H1 (cell line): ENCODE measurements around the gene FHL1. TPM values are rescaled to one million over a fixed set of nuclear protein-coding genes. Genes with fewer than 3 reads are reported as not detected.

Source experiments
- CTCF ChIA-PET: fragments of 300-600 bp; sonication (Branson Sonifier 250); formaldehyde crosslinking; loops from one replicate; lab custom pipeline; 2021; ENCODE audit not compliant: partially characterized antibody; lab: Charles Lee
- POLR2A ChIA-PET: fragments of 300-600 bp; sonication (Branson Sonifier 250); formaldehyde crosslinking; loops from one replicate; lab custom pipeline; 2021; ENCODE audit warnings: inconsistent platforms; ENCODE audit not compliant: partially characterized antibody; lab: Charles Lee
- DNase-seq, 2 experiments: peaks; one replicate each; pipeline versions ENCODE4 v3.0.0 to v3.0.0-alpha.2; 2010 to 2022; ENCODE audit warnings: low spot score in 2 of 2, low read depth in 1 of 2, mixed read lengths in 1 of 2
- FAIRE-seq: peaks from 2 replicates; lab custom pipeline; 2011; peaks lifted over from hg19 to GRCh38; lab: Jason Lieb, UNC
- H2AFZ ChIP-seq: 2 replicates; pipeline ENCODE4 v1.8.1; 2012; ENCODE audit warnings: low read length, inconsistent platforms
- H2AK5ac ChIP-seq: 2 replicates; pipeline ENCODE4 v1.6.1; 2013; ENCODE audit warnings: low read depth, low read length
- H2BK120ac ChIP-seq: replicated peaks from 2 replicates; pipeline ENCODE3; 2013; ENCODE audit warnings: low read depth, low read length, inconsistent platforms
- H2BK12ac ChIP-seq: 2 replicates; pipeline ENCODE4 v1.6.1; 2013; ENCODE audit warnings: low read depth, low read length
- H2BK15ac ChIP-seq: 2 replicates; pipeline ENCODE4 v1.6.1; 2013; ENCODE audit warnings: low read length
- H2BK20ac ChIP-seq: 2 replicates; pipeline ENCODE4 v1.6.1; 2013; ENCODE audit warnings: low read length
- H2BK5ac ChIP-seq: 2 replicates; pipeline ENCODE4 v1.6.1; 2013; ENCODE audit warnings: low read depth, low read length
- H3K14ac ChIP-seq: 2 replicates; pipeline ENCODE4 v1.6.1; 2013; ENCODE audit warnings: inconsistent platforms; ENCODE audit not compliant: insufficient read length
- H3K18ac ChIP-seq: 2 replicates; pipeline ENCODE4 v1.6.1; 2013; ENCODE audit warnings: low read length; ENCODE audit errors: extremely low read depth
- H3K23ac ChIP-seq: 2 replicates; pipeline ENCODE4 v1.6.1; 2013; ENCODE audit warnings: inconsistent platforms; ENCODE audit not compliant: insufficient read length
- H3K23me2 ChIP-seq: 2 replicates; pipeline ENCODE4 v1.6.1; 2013; ENCODE audit warnings: low read depth, low read length
- H3K27ac ChIP-seq: 2 replicates; pipeline ENCODE4 v1.6.1; 2011; ENCODE audit warnings: low read depth, low read length, inconsistent platforms
- H3K27me3 ChIP-seq, 4 experiments: replicated peaks in 1 of 4; 1 replicate in 1 of 4; 2 replicates in 3 of 4; pipeline versions ENCODE4 v1.6.1 to v1.8.1; 2011 to 2013; ENCODE audit warnings: low read length in 3 of 4, mild to moderate bottlenecking in 3 of 4, inconsistent platforms in 2 of 4, mixed read lengths in 2 of 4, moderate library complexity in 1 of 4; ENCODE audit not compliant: control insufficient read depth in 3 of 4, insufficient read depth in 3 of 4; ENCODE audit errors: extremely low read depth in 1 of 4
- H3K36me3 ChIP-seq, 4 experiments: 2 replicates each; pipeline versions ENCODE4 v1.6.1 to v1.8.1; 2011 to 2013; ENCODE audit warnings: mild to moderate bottlenecking in 4 of 4, low read length in 3 of 4, moderate library complexity in 2 of 4, control low read depth in 1 of 4, inconsistent platforms in 1 of 4; ENCODE audit not compliant: insufficient read depth in 4 of 4, control insufficient read depth in 2 of 4
- H3K4ac ChIP-seq: replicated peaks from 2 replicates; pipeline ENCODE3; 2013; ENCODE audit warnings: low read length, low read depth, mixed read lengths, inconsistent platforms; ENCODE audit not compliant: insufficient read length
- H3K4me1 ChIP-seq, 4 experiments: replicated peaks in 1 of 4; 1 replicate in 1 of 4; 2 replicates in 3 of 4; pipeline versions ENCODE4 v1.6.1 to v1.8.1; 2011 to 2013; ENCODE audit warnings: low read length in 3 of 4, inconsistent platforms in 2 of 4, mixed read lengths in 1 of 4; ENCODE audit not compliant: insufficient read depth in 4 of 4, control insufficient read depth in 3 of 4
- H3K4me2 ChIP-seq, 2 experiments: 2 replicates each; pipeline versions ENCODE4 v1.6.1 to v1.8.1; 2011 to 2013; ENCODE audit warnings: low read depth in 2 of 2, low read length in 2 of 2, control low read depth in 1 of 2, inconsistent platforms in 1 of 2, mild to moderate bottlenecking in 1 of 2; ENCODE audit not compliant: insufficient read depth in 1 of 2
- H3K4me3 ChIP-seq, 4 experiments: fragments of 200-600, 300-600 bp in 1 of 4; sonication (generic), shearing (Covaris generic), sonication (Bioruptor Twin) in 1 of 4; 2 replicates each; pipeline versions ENCODE4 v1.5.1 to v1.8.1; 2011 to 2016; ENCODE audit warnings: low read length in 4 of 4, low read depth in 3 of 4, control low read depth in 2 of 4, inconsistent platforms in 2 of 4, mild to moderate bottlenecking in 2 of 4, mixed read lengths in 1 of 4, moderate library complexity in 1 of 4; ENCODE audit not compliant: insufficient read depth in 2 of 4; ENCODE audit errors: extremely low read depth in 1 of 4
- H3K56ac ChIP-seq: replicated peaks from 2 replicates; pipeline ENCODE3; 2013; ENCODE audit warnings: low read depth, mild to moderate bottlenecking, mixed read lengths, low read length, inconsistent platforms; ENCODE audit not compliant: insufficient read length
- H3K79me1 ChIP-seq: 2 replicates; pipeline ENCODE4 v1.6.1; 2013; ENCODE audit warnings: low read depth, low read length, control low read depth
- H3K79me2 ChIP-seq, 2 experiments: 2 replicates each; pipeline versions ENCODE4 v1.6.1 to v1.8.1; 2012 to 2013; ENCODE audit warnings: low read length in 2 of 2, mild to moderate bottlenecking in 2 of 2, inconsistent platforms in 1 of 2; ENCODE audit not compliant: insufficient read depth in 2 of 2, control insufficient read depth in 1 of 2
- H3K9ac ChIP-seq, 4 experiments: replicated peaks in 1 of 4; 1 replicate in 1 of 4; 2 replicates in 3 of 4; pipeline versions ENCODE4 v1.6.1 to v1.8.1; 2011 to 2013; ENCODE audit warnings: low read depth in 3 of 4, low read length in 3 of 4, control low read depth in 2 of 4, mild to moderate bottlenecking in 2 of 4, moderate library complexity in 2 of 4, inconsistent platforms in 1 of 4; ENCODE audit errors: extremely low read depth in 1 of 4
- H3K9me3 ChIP-seq, 2 experiments: 2 replicates each; pipeline versions ENCODE4 v1.6.1 to v1.8.1; 2012 to 2013; ENCODE audit warnings: mild to moderate bottlenecking in 2 of 2, moderate library complexity in 2 of 2, control low read depth in 1 of 2, inconsistent platforms in 1 of 2, low read depth in 1 of 2, low read length in 1 of 2, mixed read lengths in 1 of 2; ENCODE audit not compliant: insufficient read depth in 2 of 2
- H4K20me1 ChIP-seq, 2 experiments: replicated peaks in 1 of 2; 2 replicates each; pipeline versions ENCODE3 to v1.8.1; 2011 to 2013; ENCODE audit warnings: inconsistent platforms in 2 of 2, low read length in 2 of 2, mild to moderate bottlenecking in 1 of 2; ENCODE audit not compliant: insufficient read depth in 2 of 2, control insufficient read depth in 1 of 2
- H4K5ac ChIP-seq: 2 replicates; pipeline ENCODE4 v1.6.1; 2013; ENCODE audit warnings: low read length, low read depth, mixed read lengths, inconsistent platforms; ENCODE audit not compliant: insufficient read length
- H4K8ac ChIP-seq: 2 replicates; pipeline ENCODE4 v1.8.0; 2013; ENCODE audit warnings: mild to moderate bottlenecking, moderate library complexity, low read length, inconsistent platforms; ENCODE audit not compliant: insufficient read depth; ENCODE audit errors: extremely low read depth
- H4K91ac ChIP-seq: replicated peaks from 2 replicates; pipeline ENCODE3; 2013; ENCODE audit warnings: low read length, mixed read lengths, inconsistent platforms; ENCODE audit not compliant: insufficient read length
- BCL11A ChIP-seq, 2 experiments: IDR thresholded peaks; one replicate each; pipeline ENCODE4 v1.6.1; 2011; ENCODE audit warnings: low read depth in 2 of 2, low read length in 2 of 2, mild to moderate bottlenecking in 2 of 2
- BRCA1 ChIP-seq: IDR thresholded peaks from 2 replicates; pipeline ENCODE4 v1.6.1; 2012; ENCODE audit warnings: low read depth, low read length, improper control_type of control experiment
- CBX5 ChIP-seq: fragments of 300-800, 300-1000 bp; sonication (generic); IDR thresholded peaks from 2 replicates; pipeline ENCODE4 v1.7.1; 2016; ENCODE audit warnings: antibody characterized with exemption, low read length, low read depth
- CTCF ChIP-seq, 3 experiments: IDR thresholded peaks; 1 replicate in 2 of 3; 2 replicates in 1 of 3; pipeline versions ENCODE4 v1.5.1 to v1.6.1; 2011; ENCODE audit warnings: low read length in 3 of 3, mild to moderate bottlenecking in 3 of 3, inconsistent platforms in 2 of 3, low read depth in 1 of 3, moderate library complexity in 1 of 3; ENCODE audit not compliant: insufficient read depth in 1 of 3; ENCODE audit errors: control extremely low read depth in 1 of 3
- E2F6 ChIP-seq: IDR thresholded peaks from 2 replicates; pipeline ENCODE4 v1.6.1; 2012; ENCODE audit warnings: inconsistent platforms
- EGR1 ChIP-seq: IDR thresholded peaks from 2 replicates; pipeline ENCODE4 v1.6.1; 2011; ENCODE audit warnings: low read depth, low read length, borderline replicate concordance
- JUND ChIP-seq: IDR thresholded peaks from 2 replicates; pipeline ENCODE4 v1.6.1; 2011; ENCODE audit warnings: mild to moderate bottlenecking, improper control_type of control experiment, low read length
- RNF2 ChIP-seq: fragments of 200-900, 300-1000 bp; sonication (generic); IDR thresholded peaks from 2 replicates; pipeline ENCODE4 v1.7.1; 2016; ENCODE audit warnings: borderline replicate concordance, low read depth, mild to moderate bottlenecking, antibody characterized with exemption, low read length; ENCODE audit not compliant: poor library complexity, severe bottlenecking; ENCODE audit errors: missing control alignments
- SIRT6 ChIP-seq: IDR thresholded peaks from one replicate; pipeline ENCODE4 v1.7.1; 2012; ENCODE audit warnings: low read length, inconsistent platforms
- SUZ12 ChIP-seq: fragments of 200-600 bp; sonication (generic); IDR thresholded peaks from 2 replicates; pipeline ENCODE4 v1.6.1; 2012; ENCODE audit warnings: mild to moderate bottlenecking, inconsistent platforms, low read length, moderate library complexity, mixed read lengths
- WGBS, 2 experiments: shearing (Covaris generic) in 1 of 2; methylation state at CpG; one replicate each; pipeline versions ENCODE4 v1.1.6 to v1.1.7; 2013 to 2015; ENCODE audit warnings: low lambda C conversion rate in 2 of 2, mixed read lengths in 2 of 2, inconsistent platforms in 1 of 2, low coverage in 1 of 2, missing lambda C conversion rate in 1 of 2; ENCODE audit not compliant: insufficient replicate concordance in 2 of 2, insufficient coverage in 1 of 2, insufficient read length in 1 of 2; ENCODE audit errors: extremely low coverage in 1 of 2, missing lambda C conversion rate in 1 of 2; 5-methylcytosine and 5-hydroxymethylcytosine counted together
- polyA plus RNA-seq, 7 experiments: library from polyadenylated mRNA; depleted of rRNA in 3 of 7; stranded (reverse) in 5 of 7; unstranded in 2 of 7; fragments of >200 nt in 5 of 7; fragments of 200-250 nt in 2 of 7; gene quantifications; 1 replicate in 5 of 7; 2 replicates in 1 of 7; 4 replicates in 1 of 7; pipeline versions ENCODE4 v1.2.1 to v1.2.3, GENCODE V29; 2011 to 2013; ENCODE audit warnings: missing spikeins in 2 of 7, mixed read lengths in 2 of 7
- total RNA-seq: library from RNA; stranded (reverse); fragmentation: NEBNext Ultra II Directional; extraction: Animal tissue kit (Norgen Biotek cat#: 25700); gene quantifications from 2 replicates; pipeline ENCODE4 v1.2.1, GENCODE V29; 2021

FHL1 gene
- total and polyA plus RNA-seq, 2 of the 8 experiments (the other 6 are each of a cell fraction or from before 2014, with no cell fraction given): 45.0 to 56.5 TPM

GRCh38 chrX:136143711-136144110 is 3.6 kb upstream of the FHL1 start:
- H3K79me2 ChIP-seq: peaks cover 0 to 3% of the 10 kb centered on the region in 2 experiments; a peak in 1 of 4 replicates
- H3K4me1 ChIP-seq: peaks cover 0 to 3% (median 0%) of the 10 kb centered on the region in 4 experiments; a peak in 1 of 7 replicates
- H3K23me2 ChIP-seq: no peaks in the 10 kb centered on the region; the same call in 1 of the 2 replicates
- no peak overlapping the region for H4K8ac ChIP-seq
- no peaks in the 10 kb centered on the region for H4K20me1 ChIP-seq
- ChIA-PET CTCF (no interaction called here), POLR2A (no interaction called here)
- H4K5ac ChIP-seq: no peak overlapping the region
- no peak overlapping the region for H2BK15ac ChIP-seq
- H3K4me3 ChIP-seq: no peak overlapping the region
- H4K91ac ChIP-seq: no peak overlapping the region
- no peak overlapping the region for H2AFZ ChIP-seq
- no peak overlapping the region for H3K4me2 ChIP-seq
- H2BK5ac ChIP-seq: no peak overlapping the region
- no peak overlapping the region for H3K18ac ChIP-seq
- H3K79me1 ChIP-seq: no peaks in the 10 kb centered on the region
- H2BK120ac ChIP-seq: no peak overlapping the region
- no peak overlapping the region for H3K14ac ChIP-seq
- H3K9me3 ChIP-seq: no peaks in the 10 kb centered on the region
- no peak overlapping the region for H3K4ac ChIP-seq
- peaks cover 0 to 19% (median 11%) of the 10 kb centered on the region in 4 experiments; a peak in 6 of 7 replicates for H3K27me3 ChIP-seq
- DNase-seq (no peak), FAIRE-seq (no peak)
- no peak overlapping the region for H3K27ac ChIP-seq
- H2AK5ac ChIP-seq: no peak overlapping the region
- no peak overlapping the region for H3K9ac ChIP-seq
- WGBS, 2 experiments: 90% methylated on average over 3 of the region's 8 CpGs; no CpG with 5 or more reads in 1 of the 2 experiments
- no peak overlapping the region for H3K23ac ChIP-seq
- no peaks in the 10 kb centered on the region for H3K36me3 ChIP-seq
- no peak overlapping the region for H3K56ac ChIP-seq
- no peak overlapping the region for H2BK20ac ChIP-seq
- H2BK12ac ChIP-seq: no peak overlapping the region
- no peak for TF ChIP-seq CBX5
- TF ChIP-seq SUZ12: no peak
- no peak for TF ChIP-seq JUND
- no peak for TF ChIP-seq BCL11A (IDR thresholded peaks at IDR 0.05; ENCODE audit: low read depth in 2 of 2, low read length in 2 of 2)
- no peak for TF ChIP-seq SIRT6
- TF ChIP-seq E2F6: no peak
- TF ChIP-seq RNF2: no peak
- no peak for TF ChIP-seq EGR1
- no peak for TF ChIP-seq BRCA1
- no peak for TF ChIP-seq CTCF (IDR thresholded peaks at IDR 0.05; ENCODE audit: control extremely low read depth in 1 of 3, insufficient read depth in 1 of 3, low read depth in 1 of 3, low read length in 3 of 3)
